GM12874 (cell line): ENCODE results near the gene CBR4.

Experiments used
- CTCF ChIP-seq: IDR thresholded peaks from 2 replicates; pipeline ENCODE4 v1.5.1; 2011; ENCODE audit warnings: low read depth, mild to moderate bottlenecking, control low read depth, low read length, moderate library complexity; ENCODE audit not compliant: insufficient read depth

CBR4 gene

DNA sequence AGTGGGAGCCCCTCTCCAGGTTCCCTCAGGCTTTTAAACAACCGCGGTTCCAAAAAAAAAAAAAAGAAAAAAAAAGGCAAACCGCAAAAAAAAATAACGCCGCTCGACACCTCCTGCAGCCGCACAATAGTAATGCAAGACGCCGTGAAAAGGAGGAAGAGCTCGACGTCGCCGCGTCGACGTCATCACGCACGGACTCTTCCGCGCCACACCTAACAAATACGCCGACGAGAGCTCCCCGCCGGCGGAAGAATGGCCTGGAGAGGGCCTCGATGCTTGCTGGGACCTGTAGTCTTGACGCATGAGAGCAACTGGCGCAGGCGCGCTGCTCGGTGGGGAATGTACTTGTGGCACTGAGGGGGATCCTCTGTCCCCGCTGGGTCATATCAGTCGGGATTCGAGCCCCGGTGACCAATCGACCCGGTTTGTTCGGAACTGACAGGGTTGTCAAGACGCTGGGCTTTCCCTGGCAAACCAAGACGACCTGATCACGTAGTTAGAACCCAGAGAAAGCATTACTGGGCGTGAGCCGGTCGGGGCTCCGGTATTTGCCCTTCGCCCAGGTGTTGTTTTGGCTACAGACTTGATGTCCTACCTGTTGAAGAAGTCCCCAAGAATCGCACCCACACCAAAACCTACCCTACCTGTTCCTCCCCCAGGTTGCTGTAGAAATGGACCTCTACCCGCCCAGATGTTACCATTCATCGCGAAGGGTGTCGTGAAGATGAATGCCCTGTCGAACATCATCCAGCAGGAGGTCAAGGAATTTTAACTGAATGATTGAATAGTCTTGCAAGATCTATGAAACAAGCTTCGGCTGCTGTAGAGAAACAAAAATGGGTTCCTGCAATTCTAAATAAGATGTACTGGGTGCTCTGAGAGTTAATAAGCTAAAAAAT lies at the start of gene CBR4:
CBR4 (minus strand) TSS at position 131 of the 899 bp plus-strand sequence. CDS start 166 bp downstream, outside the sequence.
- TF ChIP-seq CTCF = peak; percentile 30; the same call in 1 of the 2 replicates

- no peak for TF ChIP-seq CTCF
Measured at GRCh38 chr4:169059306-169060211, 49.5 kb upstream of the CBR4 start.

DNA sequence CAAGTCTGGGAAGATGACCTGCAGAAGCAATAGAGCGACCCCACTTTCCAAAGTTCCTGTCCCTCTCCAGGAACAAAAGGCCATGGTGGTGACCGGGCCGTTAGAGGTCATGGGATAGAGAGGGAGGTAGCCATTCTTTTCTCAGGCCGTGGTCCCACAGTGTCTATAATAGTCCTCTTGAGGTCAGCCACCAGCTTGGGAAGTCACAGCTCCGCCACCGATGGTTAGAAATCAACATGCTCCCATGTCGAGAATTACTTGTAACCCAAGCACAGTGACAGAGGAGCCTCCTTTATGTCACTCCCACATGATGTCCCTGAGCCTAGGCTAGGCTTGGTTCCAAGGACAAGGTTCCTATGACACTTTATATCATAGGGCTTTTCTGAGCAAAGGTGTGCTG lies 48.3 kb upstream of the CBR4 start:
- no peak for TF ChIP-seq CTCF

DNA sequence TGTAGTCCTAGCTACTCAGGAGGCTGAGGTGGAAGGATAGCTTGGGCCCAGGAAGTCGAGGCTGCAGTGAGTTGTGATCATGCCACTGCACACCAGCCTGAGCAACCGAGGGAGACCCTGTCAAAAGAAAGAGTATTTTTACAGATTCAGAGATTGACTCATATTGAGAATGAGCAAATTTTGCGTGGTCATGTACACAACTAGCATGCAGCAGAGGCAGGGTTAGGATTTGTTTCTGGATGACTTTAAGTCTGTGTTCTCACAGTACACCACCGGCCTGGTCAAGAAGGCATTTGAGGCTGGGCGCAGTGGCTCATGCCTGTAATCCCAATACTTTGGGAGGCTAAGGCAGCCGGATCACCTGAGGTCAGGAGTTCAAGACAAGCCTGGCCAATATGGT lies 44.8 kb upstream of the CBR4 start:
- no peak for TF ChIP-seq CTCF

- TF ChIP-seq CTCF = no peak
Measured at GRCh38 chr4:169052594-169052945, 42.5 kb upstream of the CBR4 start.

GRCh38 chr4:169051761-169052593 lies 41.9 kb upstream of the CBR4 start:
- no peak for TF ChIP-seq CTCF
